ENCODE data around the gene CAV3.

- TF ChIP-seq POLR2A (IDR thresholded peaks at IDR 0.05), result no peak
- TF ChIP-seq, protein P1, sequence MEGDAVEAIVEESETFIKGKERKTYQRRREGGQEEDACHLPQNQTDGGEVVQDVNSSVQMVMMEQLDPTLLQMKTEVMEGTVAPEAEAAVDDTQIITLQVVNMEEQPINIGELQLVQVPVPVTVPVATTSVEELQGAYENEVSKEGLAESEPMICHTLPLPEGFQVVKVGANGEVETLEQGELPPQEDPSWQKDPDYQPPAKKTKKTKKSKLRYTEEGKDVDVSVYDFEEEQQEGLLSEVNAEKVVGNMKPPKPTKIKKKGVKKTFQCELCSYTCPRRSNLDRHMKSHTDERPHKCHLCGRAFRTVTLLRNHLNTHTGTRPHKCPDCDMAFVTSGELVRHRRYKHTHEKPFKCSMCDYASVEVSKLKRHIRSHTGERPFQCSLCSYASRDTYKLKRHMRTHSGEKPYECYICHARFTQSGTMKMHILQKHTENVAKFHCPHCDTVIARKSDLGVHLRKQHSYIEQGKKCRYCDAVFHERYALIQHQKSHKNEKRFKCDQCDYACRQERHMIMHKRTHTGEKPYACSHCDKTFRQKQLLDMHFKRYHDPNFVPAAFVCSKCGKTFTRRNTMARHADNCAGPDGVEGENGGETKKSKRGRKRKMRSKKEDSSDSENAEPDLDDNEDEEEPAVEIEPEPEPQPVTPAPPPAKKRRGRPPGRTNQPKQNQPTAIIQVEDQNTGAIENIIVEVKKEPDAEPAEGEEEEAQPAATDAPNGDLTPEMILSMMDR (IDR thresholded peaks at IDR 0.05), result no peak
These were observed 13.3 kb downstream of the CAV3 start for GRCh38 chr3:8746780-8747345.
